Colonic mucosa (tissue), 4 donors: ENCODE measurements around the gene OGDHL. TPM values are rescaled to one million over a fixed set of nuclear protein-coding genes. Genes with fewer than 3 reads are reported as not detected.

Experiments used
- DNase-seq: peaks from one replicate; pipeline ENCODE4 v3.0.0-alpha.2; 2020
- H3K27ac ChIP-seq: fragments of 200-600 bp; one replicate; pipeline ENCODE4 v1.8.0; 2021
- H3K27me3 ChIP-seq: fragments of 200-600 bp; one replicate; pipeline ENCODE4 v1.8.0; 2021
- H3K36me3 ChIP-seq: fragments of 200-600 bp; one replicate; pipeline ENCODE4 v1.8.0; 2021
- H3K4me1 ChIP-seq: fragments of 200-600 bp; one replicate; pipeline ENCODE4 v1.8.0; 2021; ENCODE audit warnings: mild to moderate bottlenecking
- H3K4me3 ChIP-seq: fragments of 200-600 bp; one replicate; pipeline ENCODE4 v1.8.0; 2021
- H3K9ac ChIP-seq, 2 donors: one replicate each; pipeline ENCODE4 v1.7.0; 2013; ENCODE audit warnings: control low read depth in 2 of 2, low read depth in 2 of 2, low read length in 2 of 2
- H3K9me3 ChIP-seq: fragments of 200-600 bp; one replicate; pipeline ENCODE4 v1.8.0; 2021
- CTCF ChIP-seq: fragments of 200-600 bp; IDR thresholded peaks from one replicate; pipeline ENCODE4 v1.8.0; 2022; ENCODE audit warnings: antibody characterized with exemption, mild to moderate bottlenecking
- intact Hi-C: fragments of 100-400 bp; cut with DNase I; formaldehyde crosslinking; loops from one replicate; pipeline ENCODE4 v1.14.1; 2022
- total RNA-seq, 2 donors: library from RNA; stranded (reverse); fragmentation: NEBNext Ultra II Directional in 1 of 2; extraction: Animal tissue kit (Norgen Biotek cat#: 25700) in 1 of 2; gene quantifications; one replicate each; pipeline ENCODE4 v1.2.1, GENCODE V29; 2021
- donor health status: healthy.
- donor health status: DM: no; HTN: no; CAD: no.
- donor health status: DM: no; HTN: no; CAD: no.

The OGDHL gene
- 1 to 10 TPM in 1 of 2 donors, under 1 TPM in 1; 0.79 to 3.2 TPM for total RNA-seq

GRCh38 chr10:49761789-49762565 is at the start of gene OGDHL:
Gene OGDHL, minus strand, starts transcription at chr10:49762323. Its CDS starts 3,731 bp downstream, at chr10:49758592.
- DNase-seq, result peak; percentile 57
- no peak for TF ChIP-seq CTCF
- Histone ChIP-seq H3K9ac (no peak within 1 kb of the TSS), H3K27me3 (no peaks in the 10 kb centered on the region), H3K9me3 (no peaks in the 10 kb centered on the region), H3K4me1 (peaks cover 4% of the 10 kb centered on the region), H3K4me3 (peak within 1 kb of the TSS; percentile 63), H3K27ac (no peak within 1 kb of the TSS), H3K36me3 (no peaks in the 10 kb centered on the region)
- intact Hi-C loops, result no loop called here

- no peak for DNase-seq
- no peak overlapping the region for H3K9ac ChIP-seq
- intact Hi-C loops, result no loop called here
- no peaks in the 10 kb centered on the region for H3K9me3 ChIP-seq
- H3K4me3 ChIP-seq, result no peak overlapping the region
- no peaks in the 10 kb centered on the region for H3K4me1 ChIP-seq
- H3K27ac ChIP-seq, result no peak overlapping the region
- no peaks in the 10 kb centered on the region for H3K36me3 ChIP-seq
- TF ChIP-seq CTCF, result no peak
- no peaks in the 10 kb centered on the region for H3K27me3 ChIP-seq
These were observed 41.9 kb upstream of the OGDHL start for GRCh38 chr10:49803988-49804387.

- Histone ChIP-seq H3K4me3 (no peak overlapping the region), H3K36me3 (no peaks in the 10 kb centered on the region), H3K9me3 (no peaks in the 10 kb centered on the region), H3K27me3 (no peaks in the 10 kb centered on the region), H3K9ac (no peak overlapping the region), H3K4me1 (no peaks in the 10 kb centered on the region), H3K27ac (no peak overlapping the region)
- intact Hi-C loops, result no loop called here
- no peak for TF ChIP-seq CTCF
- DNase-seq, result no peak
These were observed 36.2 kb upstream of the OGDHL start for GRCh38 chr10:49798275-49798674.

GRCh38 chr10:49791100-49791499 is 29.0 kb upstream of the OGDHL start:
- intact Hi-C loops, result no loop called here
- H3K4me3 ChIP-seq, result no peak overlapping the region
- H3K4me1 ChIP-seq, result no peaks in the 10 kb centered on the region
- H3K27ac ChIP-seq, result no peak overlapping the region
- no peak for TF ChIP-seq CTCF
- no peaks in the 10 kb centered on the region for H3K9me3 ChIP-seq
- H3K36me3 ChIP-seq, result no peaks in the 10 kb centered on the region
- no peaks in the 10 kb centered on the region for H3K27me3 ChIP-seq
- no peak overlapping the region for H3K9ac ChIP-seq
- DNase-seq, result no peak

- H3K9me3 ChIP-seq, result no peaks in the 10 kb centered on the region
- H3K4me1 ChIP-seq, result no peaks in the 10 kb centered on the region
- no peak overlapping the region for H3K9ac ChIP-seq
- H3K27ac ChIP-seq, result no peak overlapping the region
- intact Hi-C loops, result no loop called here
- no peaks in the 10 kb centered on the region for H3K36me3 ChIP-seq
- H3K27me3 ChIP-seq, result no peaks in the 10 kb centered on the region
- no peak for DNase-seq
- no peak for TF ChIP-seq CTCF
- H3K4me3 ChIP-seq, result no peak overlapping the region
These were observed 22.6 kb upstream of the OGDHL start for GRCh38 chr10:49784681-49785080.
